HCT116 (cell line): ENCODE data around the gene KRTAP10-10.

Experiments used
- TF ChIP-seq, protein P1 (sequence below), 3 experiments: fragments of 200-600 bp in 1 of 3; sonication (generic) in 1 of 3; IDR thresholded peaks in 2 of 3; conservative IDR thresholded peaks in 1 of 3; 2 replicates each; pipeline ENCODE4 v1.5.1; 2012 to 2017; ENCODE audit warnings: low read depth in 2 of 3, low read length in 2 of 3, antibody characterized with exemption in 1 of 3, borderline replicate concordance in 1 of 3, control low read depth in 1 of 3, mild to moderate bottlenecking in 1 of 3, mixed read lengths in 1 of 3, mixed run types in 1 of 3, moderate library complexity in 1 of 3; ENCODE audit not compliant: insufficient read depth in 1 of 3
- TF ChIP-seq, protein P2 (sequence below): IDR thresholded peaks from 2 replicates; pipeline ENCODE4 v1.6.1; 2012; ENCODE audit warnings: low read depth

DNA sequence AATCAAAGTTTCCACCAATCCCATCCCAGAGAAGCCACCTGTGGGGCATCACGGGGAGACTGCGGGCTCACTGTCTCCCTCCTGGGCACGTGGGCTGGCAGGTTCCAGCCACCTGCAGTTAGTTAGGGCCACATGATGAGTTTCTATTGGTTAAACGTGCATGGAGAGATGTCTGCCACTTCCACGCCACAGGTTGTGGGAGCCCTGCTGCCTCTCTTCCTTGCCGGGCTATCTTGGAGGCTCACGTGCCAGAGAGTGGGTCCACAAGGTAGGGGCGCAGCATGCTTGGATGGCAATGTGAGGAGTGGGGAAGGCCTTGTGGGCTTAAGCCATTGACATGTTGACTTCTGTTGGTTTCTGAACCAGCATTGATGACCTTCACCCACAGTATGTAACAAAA lies 33.2 kb upstream of the KRTAP10-10 start:
- TF ChIP-seq, protein P1, sequence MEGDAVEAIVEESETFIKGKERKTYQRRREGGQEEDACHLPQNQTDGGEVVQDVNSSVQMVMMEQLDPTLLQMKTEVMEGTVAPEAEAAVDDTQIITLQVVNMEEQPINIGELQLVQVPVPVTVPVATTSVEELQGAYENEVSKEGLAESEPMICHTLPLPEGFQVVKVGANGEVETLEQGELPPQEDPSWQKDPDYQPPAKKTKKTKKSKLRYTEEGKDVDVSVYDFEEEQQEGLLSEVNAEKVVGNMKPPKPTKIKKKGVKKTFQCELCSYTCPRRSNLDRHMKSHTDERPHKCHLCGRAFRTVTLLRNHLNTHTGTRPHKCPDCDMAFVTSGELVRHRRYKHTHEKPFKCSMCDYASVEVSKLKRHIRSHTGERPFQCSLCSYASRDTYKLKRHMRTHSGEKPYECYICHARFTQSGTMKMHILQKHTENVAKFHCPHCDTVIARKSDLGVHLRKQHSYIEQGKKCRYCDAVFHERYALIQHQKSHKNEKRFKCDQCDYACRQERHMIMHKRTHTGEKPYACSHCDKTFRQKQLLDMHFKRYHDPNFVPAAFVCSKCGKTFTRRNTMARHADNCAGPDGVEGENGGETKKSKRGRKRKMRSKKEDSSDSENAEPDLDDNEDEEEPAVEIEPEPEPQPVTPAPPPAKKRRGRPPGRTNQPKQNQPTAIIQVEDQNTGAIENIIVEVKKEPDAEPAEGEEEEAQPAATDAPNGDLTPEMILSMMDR (IDR thresholded peaks at IDR 0.05 in 2 of 3, conservative IDR thresholded peaks at IDR 0.05 in 1 of 3; ENCODE audit: borderline replicate concordance in 1 of 3, insufficient read depth in 1 of 3, low read depth in 2 of 3, low read length in 2 of 3) = no peak
- TF ChIP-seq, protein P2, sequence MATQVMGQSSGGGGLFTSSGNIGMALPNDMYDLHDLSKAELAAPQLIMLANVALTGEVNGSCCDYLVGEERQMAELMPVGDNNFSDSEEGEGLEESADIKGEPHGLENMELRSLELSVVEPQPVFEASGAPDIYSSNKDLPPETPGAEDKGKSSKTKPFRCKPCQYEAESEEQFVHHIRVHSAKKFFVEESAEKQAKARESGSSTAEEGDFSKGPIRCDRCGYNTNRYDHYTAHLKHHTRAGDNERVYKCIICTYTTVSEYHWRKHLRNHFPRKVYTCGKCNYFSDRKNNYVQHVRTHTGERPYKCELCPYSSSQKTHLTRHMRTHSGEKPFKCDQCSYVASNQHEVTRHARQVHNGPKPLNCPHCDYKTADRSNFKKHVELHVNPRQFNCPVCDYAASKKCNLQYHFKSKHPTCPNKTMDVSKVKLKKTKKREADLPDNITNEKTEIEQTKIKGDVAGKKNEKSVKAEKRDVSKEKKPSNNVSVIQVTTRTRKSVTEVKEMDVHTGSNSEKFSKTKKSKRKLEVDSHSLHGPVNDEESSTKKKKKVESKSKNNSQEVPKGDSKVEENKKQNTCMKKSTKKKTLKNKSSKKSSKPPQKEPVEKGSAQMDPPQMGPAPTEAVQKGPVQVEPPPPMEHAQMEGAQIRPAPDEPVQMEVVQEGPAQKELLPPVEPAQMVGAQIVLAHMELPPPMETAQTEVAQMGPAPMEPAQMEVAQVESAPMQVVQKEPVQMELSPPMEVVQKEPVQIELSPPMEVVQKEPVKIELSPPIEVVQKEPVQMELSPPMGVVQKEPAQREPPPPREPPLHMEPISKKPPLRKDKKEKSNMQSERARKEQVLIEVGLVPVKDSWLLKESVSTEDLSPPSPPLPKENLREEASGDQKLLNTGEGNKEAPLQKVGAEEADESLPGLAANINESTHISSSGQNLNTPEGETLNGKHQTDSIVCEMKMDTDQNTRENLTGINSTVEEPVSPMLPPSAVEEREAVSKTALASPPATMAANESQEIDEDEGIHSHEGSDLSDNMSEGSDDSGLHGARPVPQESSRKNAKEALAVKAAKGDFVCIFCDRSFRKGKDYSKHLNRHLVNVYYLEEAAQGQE = no peak
